ENCODE data around the gene VIPR1. TPM values are rescaled to one million over a fixed set of nuclear protein-coding genes. Genes with fewer than 3 reads are reported as not detected.

VIPR1 gene
- total RNA-seq, 1 experiment from 2014 or later, result 9.4 TPM

DNA sequence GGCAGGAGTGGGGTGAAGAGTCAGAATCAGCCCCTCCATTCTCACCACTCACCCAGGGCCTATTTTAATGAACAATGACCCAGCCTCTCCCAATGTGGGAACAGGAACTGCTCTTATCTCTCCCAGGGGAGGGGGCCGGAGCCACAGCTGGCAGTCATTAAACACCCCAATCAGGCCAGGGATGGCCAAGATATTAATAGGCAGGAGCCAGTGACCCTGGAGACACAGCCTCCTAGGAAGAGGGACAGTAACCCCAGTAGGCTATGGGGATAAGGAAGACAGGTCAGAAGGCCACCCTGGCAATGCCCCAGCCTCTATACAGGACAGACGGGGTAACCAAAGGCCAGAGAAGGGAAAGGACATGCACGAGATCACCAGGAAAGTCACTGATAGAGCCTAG is 38.6 kb downstream of the VIPR1 start (continued):
- TF ChIP-seq, protein P1, sequence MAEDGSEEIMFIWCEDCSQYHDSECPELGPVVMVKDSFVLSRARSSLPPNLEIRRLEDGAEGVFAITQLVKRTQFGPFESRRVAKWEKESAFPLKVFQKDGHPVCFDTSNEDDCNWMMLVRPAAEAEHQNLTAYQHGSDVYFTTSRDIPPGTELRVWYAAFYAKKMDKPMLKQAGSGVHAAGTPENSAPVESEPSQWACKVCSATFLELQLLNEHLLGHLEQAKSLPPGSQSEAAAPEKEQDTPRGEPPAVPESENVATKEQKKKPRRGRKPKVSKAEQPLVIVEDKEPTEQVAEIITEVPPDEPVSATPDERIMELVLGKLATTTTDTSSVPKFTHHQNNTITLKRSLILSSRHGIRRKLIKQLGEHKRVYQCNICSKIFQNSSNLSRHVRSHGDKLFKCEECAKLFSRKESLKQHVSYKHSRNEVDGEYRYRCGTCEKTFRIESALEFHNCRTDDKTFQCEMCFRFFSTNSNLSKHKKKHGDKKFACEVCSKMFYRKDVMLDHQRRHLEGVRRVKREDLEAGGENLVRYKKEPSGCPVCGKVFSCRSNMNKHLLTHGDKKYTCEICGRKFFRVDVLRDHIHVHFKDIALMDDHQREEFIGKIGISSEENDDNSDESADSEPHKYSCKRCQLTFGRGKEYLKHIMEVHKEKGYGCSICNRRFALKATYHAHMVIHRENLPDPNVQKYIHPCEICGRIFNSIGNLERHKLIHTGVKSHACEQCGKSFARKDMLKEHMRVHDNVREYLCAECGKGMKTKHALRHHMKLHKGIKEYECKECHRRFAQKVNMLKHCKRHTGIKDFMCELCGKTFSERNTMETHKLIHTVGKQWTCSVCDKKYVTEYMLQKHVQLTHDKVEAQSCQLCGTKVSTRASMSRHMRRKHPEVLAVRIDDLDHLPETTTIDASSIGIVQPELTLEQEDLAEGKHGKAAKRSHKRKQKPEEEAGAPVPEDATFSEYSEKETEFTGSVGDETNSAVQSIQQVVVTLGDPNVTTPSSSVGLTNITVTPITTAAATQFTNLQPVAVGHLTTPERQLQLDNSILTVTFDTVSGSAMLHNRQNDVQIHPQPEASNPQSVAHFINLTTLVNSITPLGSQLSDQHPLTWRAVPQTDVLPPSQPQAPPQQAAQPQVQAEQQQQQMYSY (CRISPR knock-in tag; IDR thresholded peaks at IDR 0.05), result no peak
- TF ChIP-seq CREM (CRISPR knock-in tag; IDR thresholded peaks at IDR 0.05) (no peak), MXD4 (CRISPR knock-in tag; IDR thresholded peaks at IDR 0.05; ENCODE audit: borderline replicate concordance) (no peak), ZNF138 (CRISPR knock-in tag; conservative IDR thresholded peaks at IDR 0.05) (no peak), NFYB (CRISPR knock-in tag; conservative IDR thresholded peaks at IDR 0.05; ENCODE audit: low read depth) (no peak), TCF7 (CRISPR knock-in tag; IDR thresholded peaks at IDR 0.05; ENCODE audit: low read depth) (no peak)
- TF ChIP-seq, protein P2, sequence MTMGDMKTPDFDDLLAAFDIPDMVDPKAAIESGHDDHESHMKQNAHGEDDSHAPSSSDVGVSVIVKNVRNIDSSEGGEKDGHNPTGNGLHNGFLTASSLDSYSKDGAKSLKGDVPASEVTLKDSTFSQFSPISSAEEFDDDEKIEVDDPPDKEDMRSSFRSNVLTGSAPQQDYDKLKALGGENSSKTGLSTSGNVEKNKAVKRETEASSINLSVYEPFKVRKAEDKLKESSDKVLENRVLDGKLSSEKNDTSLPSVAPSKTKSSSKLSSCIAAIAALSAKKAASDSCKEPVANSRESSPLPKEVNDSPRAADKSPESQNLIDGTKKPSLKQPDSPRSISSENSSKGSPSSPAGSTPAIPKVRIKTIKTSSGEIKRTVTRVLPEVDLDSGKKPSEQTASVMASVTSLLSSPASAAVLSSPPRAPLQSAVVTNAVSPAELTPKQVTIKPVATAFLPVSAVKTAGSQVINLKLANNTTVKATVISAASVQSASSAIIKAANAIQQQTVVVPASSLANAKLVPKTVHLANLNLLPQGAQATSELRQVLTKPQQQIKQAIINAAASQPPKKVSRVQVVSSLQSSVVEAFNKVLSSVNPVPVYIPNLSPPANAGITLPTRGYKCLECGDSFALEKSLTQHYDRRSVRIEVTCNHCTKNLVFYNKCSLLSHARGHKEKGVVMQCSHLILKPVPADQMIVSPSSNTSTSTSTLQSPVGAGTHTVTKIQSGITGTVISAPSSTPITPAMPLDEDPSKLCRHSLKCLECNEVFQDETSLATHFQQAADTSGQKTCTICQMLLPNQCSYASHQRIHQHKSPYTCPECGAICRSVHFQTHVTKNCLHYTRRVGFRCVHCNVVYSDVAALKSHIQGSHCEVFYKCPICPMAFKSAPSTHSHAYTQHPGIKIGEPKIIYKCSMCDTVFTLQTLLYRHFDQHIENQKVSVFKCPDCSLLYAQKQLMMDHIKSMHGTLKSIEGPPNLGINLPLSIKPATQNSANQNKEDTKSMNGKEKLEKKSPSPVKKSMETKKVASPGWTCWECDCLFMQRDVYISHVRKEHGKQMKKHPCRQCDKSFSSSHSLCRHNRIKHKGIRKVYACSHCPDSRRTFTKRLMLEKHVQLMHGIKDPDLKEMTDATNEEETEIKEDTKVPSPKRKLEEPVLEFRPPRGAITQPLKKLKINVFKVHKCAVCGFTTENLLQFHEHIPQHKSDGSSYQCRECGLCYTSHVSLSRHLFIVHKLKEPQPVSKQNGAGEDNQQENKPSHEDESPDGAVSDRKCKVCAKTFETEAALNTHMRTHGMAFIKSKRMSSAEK (CRISPR knock-in tag; IDR thresholded peaks at IDR 0.05; ENCODE audit: borderline replicate concordance), result no peak
- TF ChIP-seq, protein P3, sequence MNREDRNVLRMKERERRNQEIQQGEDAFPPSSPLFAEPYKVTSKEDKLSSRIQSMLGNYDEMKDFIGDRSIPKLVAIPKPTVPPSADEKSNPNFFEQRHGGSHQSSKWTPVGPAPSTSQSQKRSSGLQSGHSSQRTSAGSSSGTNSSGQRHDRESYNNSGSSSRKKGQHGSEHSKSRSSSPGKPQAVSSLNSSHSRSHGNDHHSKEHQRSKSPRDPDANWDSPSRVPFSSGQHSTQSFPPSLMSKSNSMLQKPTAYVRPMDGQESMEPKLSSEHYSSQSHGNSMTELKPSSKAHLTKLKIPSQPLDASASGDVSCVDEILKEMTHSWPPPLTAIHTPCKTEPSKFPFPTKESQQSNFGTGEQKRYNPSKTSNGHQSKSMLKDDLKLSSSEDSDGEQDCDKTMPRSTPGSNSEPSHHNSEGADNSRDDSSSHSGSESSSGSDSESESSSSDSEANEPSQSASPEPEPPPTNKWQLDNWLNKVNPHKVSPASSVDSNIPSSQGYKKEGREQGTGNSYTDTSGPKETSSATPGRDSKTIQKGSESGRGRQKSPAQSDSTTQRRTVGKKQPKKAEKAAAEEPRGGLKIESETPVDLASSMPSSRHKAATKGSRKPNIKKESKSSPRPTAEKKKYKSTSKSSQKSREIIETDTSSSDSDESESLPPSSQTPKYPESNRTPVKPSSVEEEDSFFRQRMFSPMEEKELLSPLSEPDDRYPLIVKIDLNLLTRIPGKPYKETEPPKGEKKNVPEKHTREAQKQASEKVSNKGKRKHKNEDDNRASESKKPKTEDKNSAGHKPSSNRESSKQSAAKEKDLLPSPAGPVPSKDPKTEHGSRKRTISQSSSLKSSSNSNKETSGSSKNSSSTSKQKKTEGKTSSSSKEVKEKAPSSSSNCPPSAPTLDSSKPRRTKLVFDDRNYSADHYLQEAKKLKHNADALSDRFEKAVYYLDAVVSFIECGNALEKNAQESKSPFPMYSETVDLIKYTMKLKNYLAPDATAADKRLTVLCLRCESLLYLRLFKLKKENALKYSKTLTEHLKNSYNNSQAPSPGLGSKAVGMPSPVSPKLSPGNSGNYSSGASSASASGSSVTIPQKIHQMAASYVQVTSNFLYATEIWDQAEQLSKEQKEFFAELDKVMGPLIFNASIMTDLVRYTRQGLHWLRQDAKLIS (CRISPR knock-in tag; IDR thresholded peaks at IDR 0.05; ENCODE audit: borderline replicate concordance), result no peak
- TF ChIP-seq, protein P4, sequence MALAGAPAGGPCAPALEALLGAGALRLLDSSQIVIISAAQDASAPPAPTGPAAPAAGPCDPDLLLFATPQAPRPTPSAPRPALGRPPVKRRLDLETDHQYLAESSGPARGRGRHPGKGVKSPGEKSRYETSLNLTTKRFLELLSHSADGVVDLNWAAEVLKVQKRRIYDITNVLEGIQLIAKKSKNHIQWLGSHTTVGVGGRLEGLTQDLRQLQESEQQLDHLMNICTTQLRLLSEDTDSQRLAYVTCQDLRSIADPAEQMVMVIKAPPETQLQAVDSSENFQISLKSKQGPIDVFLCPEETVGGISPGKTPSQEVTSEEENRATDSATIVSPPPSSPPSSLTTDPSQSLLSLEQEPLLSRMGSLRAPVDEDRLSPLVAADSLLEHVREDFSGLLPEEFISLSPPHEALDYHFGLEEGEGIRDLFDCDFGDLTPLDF (CRISPR knock-in tag; IDR thresholded peaks at IDR 0.05), result no peak

DNA sequence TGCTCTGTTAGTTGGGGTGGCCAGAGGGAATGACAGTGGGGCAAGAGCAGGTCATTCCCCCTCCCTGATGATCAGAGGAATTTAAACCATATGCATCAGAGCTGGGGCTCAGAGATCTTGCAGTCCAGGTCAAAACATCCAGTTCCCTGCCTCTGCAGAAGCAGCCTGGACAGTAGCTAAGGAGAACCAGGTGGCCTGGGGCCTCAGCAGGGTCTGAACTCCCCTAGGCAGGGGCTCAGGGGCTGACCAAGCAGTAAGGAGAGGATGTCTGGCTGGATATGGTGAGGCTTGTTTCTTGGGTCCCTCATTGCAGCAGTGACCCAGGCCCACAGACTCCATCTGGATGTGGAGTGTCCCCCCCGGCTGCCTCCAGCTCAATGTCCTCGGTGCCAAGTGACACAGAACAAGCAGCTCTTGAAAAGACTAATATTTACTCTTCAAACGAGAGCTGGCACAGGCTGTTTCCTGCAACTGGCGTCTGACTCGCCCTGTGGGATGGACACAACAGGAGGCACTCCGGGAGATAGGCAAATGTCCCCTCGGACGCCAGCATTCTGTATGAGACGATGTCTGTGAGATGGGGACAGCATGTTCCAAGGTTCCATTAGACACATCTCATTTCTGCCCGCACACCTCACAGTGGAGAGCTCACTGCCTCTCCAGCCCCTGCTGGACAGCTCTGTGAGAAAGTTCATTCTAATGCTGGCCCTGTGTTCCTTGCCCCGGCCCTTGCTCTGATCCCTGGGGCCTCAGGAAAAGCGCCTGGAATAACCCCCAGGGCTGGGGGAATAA is 42.2 kb downstream of the VIPR1 start:
- no peak for DNase-seq (ENCODE audit: low spot score)
- CTCF ChIA-PET, result interaction anchor here (0.8 to 6.0 kb wide), 13 partner anchors 9 to 354 kb away, joined by 3 to 42 read pairs (median 3); partner anchors contain the start of gene VIPR1
- Mint-ChIP-seq H3K4me3 (no peak overlapping the region), H3K27me3 (ENCODE audit: low read depth) (no peaks in the 10 kb centered on the region), H3K36me3 (no peaks in the 10 kb centered on the region), H3K4me1 (peaks cover 3% of the 10 kb centered on the region; the same call in 1 of the 2 replicates), H3K27ac (no peak overlapping the region), H3K9me3 (no peaks in the 10 kb centered on the region)
- ATAC-seq, result peak; percentile 22
- POLR2A ChIA-PET, result no interaction called here
- TF ChIP-seq ZNF263 (CRISPR knock-in tag; IDR thresholded peaks at IDR 0.05; ENCODE audit: low read depth), result no peak
- TF ChIP-seq, protein P3 (CRISPR knock-in tag; IDR thresholded peaks at IDR 0.05; ENCODE audit: borderline replicate concordance), result no peak
- TF ChIP-seq GABPB1 (CRISPR knock-in tag; IDR thresholded peaks at IDR 0.05), result no peak
- TF ChIP-seq, protein P5, sequence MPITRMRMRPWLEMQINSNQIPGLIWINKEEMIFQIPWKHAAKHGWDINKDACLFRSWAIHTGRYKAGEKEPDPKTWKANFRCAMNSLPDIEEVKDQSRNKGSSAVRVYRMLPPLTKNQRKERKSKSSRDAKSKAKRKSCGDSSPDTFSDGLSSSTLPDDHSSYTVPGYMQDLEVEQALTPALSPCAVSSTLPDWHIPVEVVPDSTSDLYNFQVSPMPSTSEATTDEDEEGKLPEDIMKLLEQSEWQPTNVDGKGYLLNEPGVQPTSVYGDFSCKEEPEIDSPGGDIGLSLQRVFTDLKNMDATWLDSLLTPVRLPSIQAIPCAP (CRISPR knock-in tag; IDR thresholded peaks at IDR 0.05), result no peak
